Skeletal muscle cell (primary cell): Measurements from ENCODE around the gene CHST2.
A peak's percentile ranks its signal among the peaks of the same experiment; 100 is the strongest.

Experiments
- DNase-seq: peaks from one replicate; pipeline ENCODE4 v3.0.0-alpha.2; 2010; ENCODE audit warnings: low read depth
- H3K4me3 ChIP-seq: 2 replicates; pipeline ENCODE4 v1.5.1; 2011; ENCODE audit warnings: low read depth, mild to moderate bottlenecking, control low read depth, low read length, moderate library complexity

Gene CHST2

DNA sequence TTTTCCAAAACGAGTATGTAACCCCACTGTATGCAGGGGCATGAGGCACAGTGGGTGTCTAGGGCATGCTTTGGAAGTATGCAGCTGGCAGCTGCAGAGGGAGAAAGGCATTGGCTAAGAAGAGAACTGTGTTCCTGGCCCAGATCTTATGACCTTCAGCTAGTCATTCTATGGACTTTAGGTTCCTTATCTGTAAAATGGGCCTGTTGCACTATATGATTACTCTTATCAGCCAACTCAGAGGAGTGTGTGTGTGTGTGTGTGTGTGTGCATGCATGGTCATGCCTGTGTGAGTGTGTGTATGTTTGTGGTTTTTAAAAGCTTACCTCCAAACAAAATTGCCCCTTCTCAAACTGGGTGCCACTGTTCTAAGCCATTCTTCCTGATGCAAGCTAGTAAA is 27.4 kb upstream of the CHST2 start:
- DNase-seq, result no peak
- no peak overlapping the region for H3K4me3 ChIP-seq

DNA sequence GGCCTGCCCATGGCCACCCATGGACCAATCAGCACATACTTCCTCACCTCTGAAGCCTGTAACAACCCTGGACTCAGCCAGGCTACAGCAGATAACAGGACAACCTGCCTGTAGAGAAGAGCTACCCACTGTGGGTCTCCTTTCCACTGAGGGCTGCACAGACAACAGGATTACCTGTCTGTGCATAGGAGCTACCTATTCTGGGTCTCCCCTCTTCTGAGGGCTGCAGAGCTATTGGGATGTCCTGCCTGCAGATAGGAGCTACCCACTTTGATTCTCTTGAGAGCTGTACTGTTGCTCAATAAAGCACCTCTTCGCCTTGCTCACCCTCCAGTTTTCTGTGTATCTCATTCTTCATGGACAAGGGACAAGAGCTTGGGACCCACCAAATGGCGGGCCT is 23.8 kb upstream of the CHST2 start:
- DNase-seq, result no peak
- H3K4me3 ChIP-seq, result no peak overlapping the region

DNA sequence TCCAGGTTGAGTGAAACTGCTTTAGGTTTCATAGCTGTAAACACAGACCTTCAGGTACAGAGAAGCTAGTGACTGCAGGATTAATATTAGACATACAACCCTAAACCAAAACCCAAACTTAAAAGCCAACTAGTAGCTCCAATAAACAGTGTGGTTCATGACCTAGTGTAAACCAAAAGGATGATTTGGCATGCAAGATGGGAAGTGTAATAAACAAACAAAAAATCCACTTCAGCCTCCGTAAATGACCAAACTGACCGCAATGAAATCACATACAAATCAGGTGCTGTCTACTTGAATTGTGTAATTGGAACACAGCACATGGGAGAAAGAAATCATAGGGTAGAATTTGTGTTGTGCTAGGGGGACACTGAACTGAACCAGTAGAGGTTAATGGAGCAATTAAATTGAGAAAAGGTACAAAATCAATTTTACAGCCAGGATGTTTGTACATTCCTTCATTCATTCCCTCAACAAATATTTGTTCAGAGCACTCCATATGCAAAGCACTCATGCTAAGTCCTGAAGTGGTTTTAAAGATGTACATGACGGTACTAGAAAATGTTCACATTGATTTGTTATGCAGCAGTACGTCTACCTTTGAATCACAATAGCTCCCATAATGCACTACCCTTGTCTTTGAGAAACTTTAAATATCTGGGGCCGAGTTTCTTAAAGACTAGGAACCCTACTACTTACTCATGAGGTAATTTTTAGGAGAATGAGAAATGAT is 21.4 kb upstream of the CHST2 start:
- DNase-seq, result no peak
- no peak overlapping the region for H3K4me3 ChIP-seq

DNA sequence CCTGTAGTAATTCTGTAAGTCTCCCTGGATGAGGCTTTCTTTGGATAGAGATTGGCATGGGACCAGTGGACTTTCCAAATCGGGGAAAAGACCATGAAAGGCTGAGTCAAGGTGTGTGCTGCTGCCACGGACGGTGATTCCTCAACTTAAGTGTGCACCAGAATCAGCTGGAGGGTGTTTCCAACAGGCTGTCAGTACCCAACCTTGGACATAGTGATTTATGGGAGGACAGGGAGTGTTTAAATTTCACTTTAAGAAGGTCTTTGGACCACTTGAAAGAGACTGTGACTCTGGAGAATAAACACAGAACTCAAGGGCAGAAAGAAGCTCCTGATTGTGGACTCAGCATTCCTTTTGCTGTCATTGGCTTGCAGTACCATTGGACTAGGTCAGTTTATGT is 20.4 kb upstream of the CHST2 start:
- H3K4me3 ChIP-seq, result no peak overlapping the region
- DNase-seq, result no peak

DNA sequence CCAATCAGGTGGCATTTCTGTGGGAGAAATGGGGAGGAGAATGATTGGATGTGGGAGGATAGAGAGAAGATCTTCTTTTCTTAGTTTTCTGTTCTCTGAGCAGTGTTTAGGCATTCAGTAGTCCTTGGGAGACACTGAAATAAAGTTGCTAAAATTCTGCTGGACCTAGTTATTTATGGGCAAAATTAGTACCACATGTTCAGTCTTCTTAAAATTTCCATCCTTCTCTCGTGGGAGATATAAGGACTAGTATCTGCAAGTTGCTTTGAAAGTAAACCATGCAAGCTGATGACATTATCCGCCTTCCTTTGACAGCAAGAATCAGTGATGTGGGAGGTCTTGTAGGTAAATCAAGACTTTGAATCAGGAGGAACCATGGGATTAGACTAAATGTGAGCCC is 19.9 kb upstream of the CHST2 start:
- DNase-seq, result no peak
- H3K4me3 ChIP-seq, result no peak overlapping the region

DNA sequence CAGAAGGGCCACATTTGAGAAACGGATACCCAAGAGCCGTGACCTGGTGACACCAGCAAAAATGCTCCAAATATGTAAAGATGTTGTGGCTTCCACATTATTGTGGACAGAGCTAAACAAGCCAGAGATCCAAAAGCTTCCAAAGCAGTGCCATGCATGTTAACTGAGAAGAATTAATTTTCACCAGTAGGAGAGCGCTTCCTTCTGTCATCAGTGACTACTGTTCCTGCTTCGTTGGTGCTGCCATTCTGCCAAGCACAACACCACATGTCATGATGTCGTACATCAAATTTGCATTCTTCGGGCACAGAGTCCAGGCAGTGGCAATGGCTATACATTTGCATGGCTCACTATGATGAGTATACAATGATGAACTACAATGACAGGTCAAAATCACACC is 19.1 kb upstream of the CHST2 start:
- DNase-seq, result no peak
- H3K4me3 ChIP-seq, result no peak overlapping the region

DNA sequence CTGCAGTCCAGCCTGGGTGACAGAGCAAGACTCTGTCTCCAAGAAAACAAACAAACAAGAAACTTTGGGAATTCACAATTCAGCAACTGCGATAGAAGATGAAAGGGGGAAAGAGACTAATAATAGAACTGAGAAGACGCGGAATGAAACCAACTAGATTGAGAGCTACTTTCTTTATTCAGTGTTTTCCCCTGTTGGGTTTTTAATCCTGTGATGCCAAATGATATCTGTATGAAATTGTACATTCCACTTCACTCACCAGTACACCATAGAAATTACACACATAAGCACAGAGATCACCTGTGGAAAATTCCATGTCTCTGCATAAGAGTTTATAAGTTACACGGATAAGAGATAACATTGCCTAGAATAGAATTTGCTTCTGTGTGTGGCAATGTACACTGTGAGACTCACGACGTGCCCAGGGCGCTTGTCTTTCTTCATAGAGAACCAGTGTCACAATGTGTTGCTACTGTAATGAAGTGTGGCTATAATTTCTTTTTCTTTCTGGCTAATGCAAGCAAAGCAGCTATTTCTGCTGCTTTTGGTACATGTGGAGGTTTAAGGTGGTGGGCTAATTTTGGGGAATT is 17.7 kb upstream of the CHST2 start:
- H3K4me3 ChIP-seq, result no peak overlapping the region

DNA sequence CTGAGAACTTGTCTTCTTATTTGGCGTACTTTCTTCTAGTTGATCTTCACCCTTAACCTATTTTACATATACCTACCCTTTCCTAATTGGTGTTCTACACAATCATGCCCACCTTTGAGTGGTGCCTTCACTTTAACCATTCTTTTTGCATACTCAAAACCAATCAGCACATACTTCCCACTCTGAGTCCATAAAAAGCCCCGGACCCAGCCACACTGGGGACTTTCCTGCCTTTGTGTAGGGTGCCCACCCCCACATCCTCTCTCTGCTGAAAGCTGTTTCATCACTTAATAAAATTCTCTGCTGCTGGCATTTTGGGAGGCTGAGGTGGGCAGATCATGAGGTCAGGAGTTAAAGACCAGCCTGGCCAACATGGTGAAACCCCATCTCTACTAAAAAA is 15.9 kb upstream of the CHST2 start:
- H3K4me3 ChIP-seq, result no peak overlapping the region
- no peak for DNase-seq

More for the DNA sequence above, 17.7 kb upstream of the CHST2 start:
- no peak for DNase-seq

DNA sequence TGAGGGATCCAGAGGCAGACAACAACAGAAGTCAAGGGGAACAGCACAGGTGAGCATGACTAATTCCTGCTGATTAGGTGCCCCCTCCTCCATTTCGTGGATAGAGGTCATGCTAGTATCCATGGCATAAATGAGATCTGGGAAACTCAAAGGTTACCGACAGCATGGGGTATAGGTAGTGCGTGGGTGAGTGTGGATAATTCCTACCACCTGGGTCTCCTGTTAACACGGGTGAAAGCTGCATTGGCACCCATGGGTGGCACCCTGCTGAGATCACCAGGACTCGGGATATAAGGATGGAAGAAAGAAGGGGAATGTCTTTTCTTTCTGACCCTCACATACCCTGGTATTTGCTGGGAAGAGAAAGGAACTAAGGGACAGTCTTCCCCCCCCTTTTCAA is 14.4 kb upstream of the CHST2 start:
- no peak overlapping the region for H3K4me3 ChIP-seq
- DNase-seq, result no peak

DNA sequence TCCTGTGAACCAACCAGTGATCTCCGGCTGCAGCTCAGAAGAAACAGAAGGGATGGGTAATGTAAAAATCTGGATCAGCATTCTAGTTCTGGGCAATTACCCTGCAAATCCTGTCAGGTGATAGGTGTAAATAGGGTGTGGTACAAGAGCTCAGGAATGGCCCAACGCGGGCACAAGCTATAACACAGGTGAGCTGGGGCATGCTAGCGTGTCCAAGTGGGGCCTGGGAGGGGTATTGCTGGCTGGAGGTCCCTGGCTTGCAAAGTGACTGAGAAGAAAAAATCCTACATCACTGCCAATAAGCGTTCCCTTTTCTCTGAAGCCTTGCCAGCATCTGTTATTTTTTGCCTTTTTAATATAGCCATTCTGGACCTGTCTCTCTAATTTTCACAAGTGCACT is 9.7 kb upstream of the CHST2 start:
- no peak for DNase-seq
- no peak overlapping the region for H3K4me3 ChIP-seq

DNA sequence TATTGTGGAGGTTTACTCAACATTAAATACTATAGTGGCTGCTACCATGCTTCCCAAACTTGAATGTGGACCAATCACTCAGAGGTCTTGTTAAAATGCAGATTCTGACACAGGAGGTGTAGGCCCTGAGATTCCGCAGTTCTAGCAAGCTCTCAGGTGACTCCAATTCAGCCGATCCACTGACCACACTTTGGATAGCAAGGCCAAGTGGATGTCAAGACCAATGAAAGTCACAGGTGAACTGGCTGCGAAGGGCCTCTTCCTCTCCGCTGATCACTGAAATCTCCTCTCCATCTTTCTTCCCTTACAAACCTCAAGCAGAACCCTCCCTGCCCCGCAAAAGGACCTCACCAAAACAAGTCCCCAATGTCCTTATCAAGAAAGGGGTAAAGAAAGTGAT is 9.2 kb upstream of the CHST2 start:
- no peak for DNase-seq
- H3K4me3 ChIP-seq, result no peak overlapping the region

DNA sequence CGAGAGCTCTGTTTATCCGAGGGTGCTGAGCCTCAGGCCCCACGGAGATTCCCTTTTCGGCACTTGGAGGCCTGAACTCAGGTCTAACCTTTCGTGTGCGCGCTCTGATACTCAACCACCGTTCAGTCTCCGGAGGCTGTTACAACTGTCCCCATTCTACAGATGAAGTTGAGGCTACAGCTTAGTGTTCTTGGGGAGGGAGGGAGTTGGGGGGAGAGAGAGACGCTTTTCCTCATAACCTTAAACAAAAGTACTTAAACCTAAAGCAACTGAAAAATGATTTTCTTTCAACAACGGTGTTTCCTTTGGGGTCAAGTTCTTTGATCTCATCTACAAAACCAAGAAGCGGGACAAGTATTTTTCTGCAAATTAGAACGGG is 952 bp upstream of the CHST2 start:
- peak overlapping the region; percentile 88 for H3K4me3 ChIP-seq

DNA sequence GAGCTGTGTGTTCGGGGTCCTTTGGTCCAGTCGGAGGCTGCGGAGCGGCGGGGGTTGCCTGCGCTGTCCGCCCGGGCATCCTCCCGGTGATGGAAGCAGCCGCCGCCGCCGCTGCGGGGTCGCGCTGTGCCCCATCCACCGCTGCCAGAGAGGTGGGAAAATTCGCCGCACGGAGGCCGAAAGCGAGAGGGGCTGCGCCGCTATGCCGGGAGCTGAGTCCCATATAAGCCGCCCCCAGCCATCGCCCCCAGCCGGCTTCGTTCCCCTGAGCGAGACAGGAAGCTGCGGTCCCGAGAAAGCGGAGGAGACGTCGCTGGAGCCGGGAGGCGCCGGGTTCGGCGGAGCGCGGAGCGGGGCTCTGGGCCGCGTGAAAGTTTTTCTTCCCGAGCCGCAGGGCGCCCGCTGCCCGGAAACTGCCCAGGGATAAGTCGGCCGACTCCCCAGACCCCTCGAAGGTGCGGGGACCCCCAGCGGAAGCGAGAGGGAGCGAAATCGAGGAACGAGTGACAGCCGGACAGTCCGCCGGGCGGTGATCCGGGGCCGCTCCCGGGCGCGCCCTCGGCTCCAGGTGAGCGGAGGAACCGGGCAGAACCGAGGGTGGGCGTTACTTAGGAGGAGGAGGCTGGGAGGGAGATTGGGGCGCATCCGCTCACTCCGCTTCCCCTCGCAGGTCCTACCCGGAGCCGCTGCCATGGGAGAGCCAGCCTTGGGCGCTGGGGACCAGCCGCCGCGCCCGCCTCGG is 574 bp downstream of the CHST2 start:
- no peak for DNase-seq

More for the DNA sequence above, 952 bp upstream of the CHST2 start:
- no peak for DNase-seq

DNA sequence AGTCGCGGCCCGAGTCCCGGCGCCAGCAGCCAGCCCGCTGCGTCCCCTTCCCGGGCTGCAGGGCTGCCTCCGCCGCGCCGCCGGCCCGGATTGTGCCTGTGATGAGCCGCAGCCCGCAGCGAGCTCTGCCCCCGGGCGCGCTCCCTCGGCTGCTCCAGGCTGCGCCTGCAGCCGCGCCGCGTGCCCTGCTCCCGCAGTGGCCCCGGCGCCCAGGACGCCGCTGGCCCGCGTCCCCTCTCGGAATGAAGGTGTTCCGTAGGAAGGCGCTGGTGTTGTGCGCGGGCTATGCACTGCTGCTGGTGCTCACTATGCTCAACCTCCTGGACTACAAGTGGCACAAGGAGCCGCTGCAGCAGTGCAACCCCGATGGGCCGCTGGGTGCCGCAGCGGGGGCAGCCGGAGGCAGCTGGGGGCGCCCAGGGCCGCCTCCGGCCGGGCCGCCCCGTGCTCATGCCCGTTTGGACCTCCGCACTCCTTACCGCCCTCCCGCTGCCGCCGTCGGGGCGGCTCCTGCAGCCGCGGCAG is 1.2 kb downstream of the CHST2 start:
- H3K4me3 ChIP-seq, result peak overlapping the region; percentile 88
- DNase-seq, result no peak

More for the DNA sequence above, 574 bp downstream of the CHST2 start:
- peak overlapping the region; percentile 88 for H3K4me3 ChIP-seq

DNA sequence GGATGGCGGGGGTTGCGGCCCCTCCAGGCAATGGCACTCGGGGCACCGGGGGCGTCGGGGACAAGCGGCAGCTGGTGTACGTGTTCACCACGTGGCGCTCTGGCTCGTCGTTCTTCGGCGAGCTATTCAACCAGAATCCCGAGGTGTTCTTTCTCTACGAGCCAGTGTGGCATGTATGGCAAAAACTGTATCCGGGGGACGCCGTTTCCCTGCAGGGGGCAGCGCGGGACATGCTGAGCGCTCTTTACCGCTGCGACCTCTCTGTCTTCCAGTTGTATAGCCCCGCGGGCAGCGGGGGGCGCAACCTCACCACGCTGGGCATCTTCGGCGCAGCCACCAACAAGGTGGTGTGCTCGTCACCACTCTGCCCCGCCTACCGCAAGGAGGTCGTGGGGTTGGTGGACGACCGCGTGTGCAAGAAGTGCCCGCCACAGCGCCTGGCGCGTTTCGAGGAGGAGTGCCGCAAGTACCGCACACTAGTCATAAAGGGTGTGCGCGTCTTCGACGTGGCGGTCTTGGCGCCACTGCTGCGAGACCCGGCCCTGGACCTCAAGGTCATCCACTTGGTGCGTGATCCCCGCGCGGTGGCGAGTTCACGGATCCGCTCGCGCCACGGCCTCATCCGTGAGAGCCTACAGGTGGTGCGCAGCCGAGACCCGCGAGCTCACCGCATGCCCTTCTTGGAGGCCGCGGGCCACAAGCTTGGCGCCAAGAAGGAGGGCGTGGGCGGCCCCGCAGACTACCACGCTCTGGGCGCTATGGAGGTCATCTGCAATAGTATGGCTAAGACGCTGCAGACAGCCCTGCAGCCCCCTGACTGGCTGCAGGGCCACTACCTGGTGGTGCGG is 1.9 kb downstream of the CHST2 start:
- DNase-seq, result peak; percentile 35
- peak overlapping the region; percentile 88 for H3K4me3 ChIP-seq

DNA sequence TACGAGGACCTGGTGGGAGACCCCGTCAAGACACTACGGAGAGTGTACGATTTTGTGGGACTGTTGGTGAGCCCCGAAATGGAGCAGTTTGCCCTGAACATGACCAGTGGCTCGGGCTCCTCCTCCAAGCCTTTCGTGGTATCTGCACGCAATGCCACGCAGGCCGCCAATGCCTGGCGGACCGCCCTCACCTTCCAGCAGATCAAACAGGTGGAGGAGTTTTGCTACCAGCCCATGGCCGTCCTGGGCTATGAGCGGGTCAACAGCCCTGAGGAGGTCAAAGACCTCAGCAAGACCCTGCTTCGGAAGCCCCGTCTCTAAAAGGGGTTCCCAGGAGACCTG is 2.5 kb downstream of the CHST2 start:
- peak overlapping the region; percentile 88 for H3K4me3 ChIP-seq
- DNase-seq, result no peak

DNA sequence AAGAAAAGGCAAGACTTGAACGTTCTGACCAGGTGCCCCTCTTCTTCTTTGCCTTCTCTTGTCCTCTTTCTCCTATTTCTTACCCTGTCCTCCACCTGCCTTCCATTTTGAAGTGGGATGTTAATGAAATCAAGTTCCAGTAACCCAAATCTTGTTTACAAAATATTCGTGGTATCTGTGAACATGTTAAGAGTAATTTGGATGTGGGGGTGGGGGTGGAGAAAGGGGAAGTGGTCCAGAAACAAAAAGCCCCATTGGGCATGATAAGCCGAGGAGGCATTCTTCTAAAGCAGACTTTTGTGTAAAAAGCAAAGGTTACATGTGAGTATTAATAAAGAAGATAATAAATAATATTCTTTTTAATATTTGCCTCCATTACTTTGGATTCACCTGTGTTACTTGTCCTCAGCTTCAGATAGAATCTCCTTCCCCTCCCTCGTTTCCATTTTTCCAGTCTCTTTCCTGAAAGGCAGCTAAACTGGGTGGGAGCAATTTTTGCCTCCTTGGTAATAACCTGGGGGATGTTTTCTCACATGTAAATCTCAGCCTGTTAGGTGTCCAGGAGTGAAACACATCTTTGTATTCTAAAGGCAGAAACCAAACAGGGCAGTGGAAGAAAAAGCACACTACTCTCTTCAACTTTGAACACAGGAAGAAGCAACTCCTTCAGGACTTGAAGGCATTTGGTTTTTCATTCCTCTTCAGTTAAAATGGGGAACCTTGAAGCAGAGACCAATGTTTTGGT is 3.2 kb downstream of the CHST2 start:
- H3K4me3 ChIP-seq, result peak overlapping the region; percentile 88

DNA sequence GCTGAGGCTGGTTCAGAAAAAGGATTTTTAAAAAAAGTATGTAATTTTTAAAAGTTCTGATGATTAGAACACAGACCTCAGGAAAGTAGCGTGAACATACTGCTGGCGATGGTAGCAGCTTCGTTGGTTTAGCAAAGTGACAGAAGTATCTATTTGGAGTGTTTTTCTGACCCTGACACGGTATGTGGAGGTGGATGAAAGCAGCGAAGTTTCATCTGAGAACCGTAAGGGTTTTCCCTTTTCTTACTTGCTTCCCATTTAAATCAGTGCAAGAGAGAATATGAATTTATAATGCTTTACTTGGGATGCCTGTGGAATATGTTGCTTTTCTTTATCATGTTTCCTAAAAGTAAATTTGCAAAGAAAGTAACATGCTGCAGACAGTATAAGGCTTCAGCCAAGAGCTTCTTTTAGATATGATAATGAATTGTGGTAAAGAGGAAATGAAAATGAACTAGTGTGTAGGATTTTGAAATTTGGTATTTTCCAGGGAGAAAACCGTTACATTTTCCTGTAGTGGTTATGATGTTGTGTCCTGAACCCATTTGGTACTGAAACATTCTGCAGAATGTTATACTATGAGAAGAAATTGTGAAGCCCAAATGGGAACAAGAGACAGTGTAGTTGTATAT is 3.9 kb downstream of the CHST2 start:
- no peak for DNase-seq
- peak overlapping the region; percentile 88 for H3K4me3 ChIP-seq

More for the DNA sequence above, 3.2 kb downstream of the CHST2 start:
- DNase-seq, result no peak
